Measurements from ENCODE around the gene RPL38. TPM values are rescaled to one million over a fixed set of nuclear protein-coding genes. Genes with fewer than 3 reads are reported as not detected.

Gene RPL38
- 1,000 to 10,000 TPM; 1,086 to 1,262 (median 1,199) TPM for polyA plus RNA-seq (ENCODE audit: insufficient read length in 4 of 4)

DNA sequence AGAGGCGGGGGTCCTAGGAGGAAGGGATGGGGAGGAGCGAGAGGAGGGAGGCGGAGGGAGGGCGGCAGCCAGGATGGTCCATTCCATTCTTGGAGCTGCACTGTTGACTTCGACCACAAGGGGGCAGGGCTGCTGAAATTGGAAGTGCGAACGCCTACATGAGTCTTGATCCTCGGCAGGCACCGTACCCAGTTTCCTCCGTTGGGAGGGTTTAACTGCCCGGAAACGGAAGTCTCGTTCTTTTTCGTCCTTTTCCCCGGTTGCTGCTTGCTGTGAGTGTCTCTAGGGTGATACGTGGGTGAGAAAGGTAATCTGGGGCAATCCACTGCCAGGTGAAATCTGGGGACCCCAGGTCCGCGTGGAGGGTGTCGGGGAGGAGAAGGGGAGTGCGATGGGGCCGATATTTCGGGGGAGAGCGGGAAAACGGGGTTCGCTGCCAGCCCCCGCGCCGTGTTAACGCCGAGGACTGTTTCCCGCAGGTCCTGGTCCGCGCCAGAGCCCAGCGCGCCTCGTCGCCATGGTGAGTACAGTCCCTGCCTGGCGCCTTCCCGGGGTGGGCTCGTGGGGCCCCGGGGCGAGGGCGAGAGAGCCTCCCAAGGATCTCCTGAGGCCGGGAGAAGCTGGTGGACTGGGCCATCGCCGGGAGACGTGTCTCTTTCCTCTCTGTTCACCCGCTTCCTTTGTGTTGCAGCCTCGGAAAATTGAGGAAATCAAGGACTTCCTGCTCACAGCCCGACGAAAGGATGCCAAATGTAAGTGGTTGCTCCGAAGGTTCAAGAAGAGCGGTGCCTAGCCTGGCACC lies at the start of gene RPL38:
TSS of gene RPL38 (plus strand) at position 240 of the 802 bp plus-strand sequence. CDS start at position 518, 278 bp downstream.
- DNase-seq (ENCODE audit: low read depth in 4 of 4, low spot score in 3 of 4): peak; percentile 95 to 97 (median 96)

DNA sequence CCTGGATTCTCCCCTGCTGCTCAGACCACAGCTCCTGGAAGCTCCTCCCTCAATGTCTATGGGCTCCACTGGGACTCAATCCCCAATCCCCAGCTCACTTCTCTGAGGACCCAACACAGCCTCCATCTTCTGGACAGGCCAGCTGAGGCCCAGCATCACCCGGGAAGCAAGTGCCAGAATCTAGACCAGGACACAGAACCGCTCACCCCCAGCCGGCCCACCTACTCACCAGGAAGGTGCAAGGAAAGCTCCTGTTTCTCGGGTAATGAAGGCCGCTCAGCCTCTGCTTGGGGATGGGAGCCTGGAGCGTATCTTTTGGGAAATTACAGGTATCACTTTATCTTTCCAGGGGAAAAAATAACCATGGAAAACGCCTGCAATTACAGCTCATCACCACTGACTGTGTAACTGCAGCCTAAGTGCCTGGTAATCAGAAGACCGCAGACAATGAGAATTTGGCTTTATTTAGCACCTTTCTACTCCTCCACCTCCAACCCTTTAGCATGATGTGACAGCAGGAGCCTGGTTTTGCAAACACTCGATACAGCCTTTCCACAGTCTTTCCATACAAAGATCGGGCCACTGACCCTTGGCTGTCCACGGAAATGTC lies 49.6 kb upstream of the RPL38 start:
- no peak for DNase-seq (ENCODE audit: low read depth in 4 of 4, low spot score in 3 of 4)

DNA sequence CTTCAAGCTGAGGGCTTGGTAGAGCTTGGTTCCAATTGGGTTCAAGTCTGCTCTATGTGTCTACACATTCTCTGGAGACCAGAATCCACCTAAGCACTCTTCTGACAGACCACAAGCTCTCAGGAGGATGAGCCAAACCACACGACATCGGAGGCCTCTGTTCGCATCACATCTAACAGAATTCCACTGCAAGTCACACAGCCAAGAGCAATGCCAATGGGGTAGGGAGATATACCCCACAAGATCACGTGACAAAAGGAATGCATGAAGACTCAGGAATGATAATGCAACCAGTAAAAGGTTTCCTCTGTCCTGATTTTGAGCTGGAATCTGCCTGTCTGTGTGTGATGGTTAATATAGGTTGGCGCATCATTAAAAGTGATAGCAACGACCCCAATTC lies 46.6 kb upstream of the RPL38 start:
- no peak for DNase-seq (ENCODE audit: low read depth in 4 of 4, low spot score in 3 of 4)

DNA sequence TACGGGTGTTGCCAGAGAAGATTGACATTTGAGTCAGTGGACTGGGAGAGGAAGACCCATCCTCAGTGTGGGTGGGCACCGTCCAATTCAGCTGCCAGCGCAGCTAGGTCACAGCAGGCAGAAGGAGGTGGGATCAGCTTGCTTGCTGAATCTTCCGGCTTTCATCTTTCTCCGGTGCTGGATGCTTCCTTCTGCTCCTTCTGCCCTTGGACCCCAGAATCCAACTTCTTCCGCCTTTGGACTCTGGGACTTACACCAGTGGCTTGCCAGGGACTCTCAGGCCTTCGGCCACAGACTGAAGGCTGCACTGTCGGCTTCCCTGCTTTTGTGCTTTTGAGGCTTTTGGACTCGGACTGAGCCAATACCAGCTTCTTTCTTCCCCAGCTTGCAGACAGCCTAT lies 46.1 kb upstream of the RPL38 start:
- DNase-seq (ENCODE audit: low read depth in 4 of 4, low spot score in 3 of 4): no peak

DNA sequence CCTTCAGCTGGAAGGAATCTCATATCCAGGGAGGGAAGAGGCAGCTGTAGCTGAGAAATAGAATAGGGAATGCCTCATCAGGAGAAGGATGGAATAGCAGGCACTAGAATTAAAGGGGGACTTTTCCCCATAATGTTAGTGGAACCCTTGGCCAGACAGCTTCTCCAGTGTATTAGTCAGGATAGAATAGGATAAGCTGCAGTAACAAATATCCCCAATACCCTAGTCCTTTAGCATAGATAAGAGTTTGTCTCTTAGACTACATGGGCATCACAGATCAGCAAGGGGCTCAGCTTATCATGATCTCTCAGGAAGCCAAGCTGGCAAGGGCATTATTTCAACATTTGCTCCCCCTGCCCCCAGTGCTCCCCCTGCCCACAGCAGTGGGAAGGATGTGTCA lies 44.7 kb upstream of the RPL38 start:
- DNase-seq (ENCODE audit: low read depth in 4 of 4, low spot score in 3 of 4): no peak

DNA sequence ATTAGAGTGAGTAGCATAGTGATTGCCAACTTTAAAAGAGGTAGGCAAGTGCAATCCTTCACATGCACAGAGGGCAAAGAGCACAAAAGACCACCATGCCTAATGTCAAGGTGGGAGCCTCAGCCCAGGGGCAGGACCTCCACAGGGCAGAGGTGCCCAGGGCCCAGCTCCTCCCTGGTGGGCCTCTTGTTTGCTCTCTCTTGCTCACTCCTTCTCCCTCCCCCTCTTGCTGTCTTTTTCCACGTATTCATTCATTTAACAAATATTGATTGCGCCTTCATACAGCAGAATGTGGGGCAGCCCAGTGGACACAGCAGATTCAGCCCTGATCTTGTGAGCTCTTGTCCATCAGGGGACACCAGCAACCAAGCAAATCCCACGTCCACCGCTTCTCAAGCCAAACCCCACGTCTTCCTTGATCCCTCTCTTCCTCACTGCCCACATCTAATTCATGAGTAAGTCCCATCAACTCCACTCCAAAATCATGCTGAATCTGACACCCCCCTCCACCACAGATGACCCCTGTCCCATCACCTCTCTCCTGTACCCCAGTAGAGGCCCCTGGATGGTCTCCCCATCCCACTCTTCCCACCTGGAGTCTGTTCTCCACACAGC lies 44.1 kb upstream of the RPL38 start:
- DNase-seq (ENCODE audit: low read depth in 4 of 4, low spot score in 3 of 4): no peak

DNA sequence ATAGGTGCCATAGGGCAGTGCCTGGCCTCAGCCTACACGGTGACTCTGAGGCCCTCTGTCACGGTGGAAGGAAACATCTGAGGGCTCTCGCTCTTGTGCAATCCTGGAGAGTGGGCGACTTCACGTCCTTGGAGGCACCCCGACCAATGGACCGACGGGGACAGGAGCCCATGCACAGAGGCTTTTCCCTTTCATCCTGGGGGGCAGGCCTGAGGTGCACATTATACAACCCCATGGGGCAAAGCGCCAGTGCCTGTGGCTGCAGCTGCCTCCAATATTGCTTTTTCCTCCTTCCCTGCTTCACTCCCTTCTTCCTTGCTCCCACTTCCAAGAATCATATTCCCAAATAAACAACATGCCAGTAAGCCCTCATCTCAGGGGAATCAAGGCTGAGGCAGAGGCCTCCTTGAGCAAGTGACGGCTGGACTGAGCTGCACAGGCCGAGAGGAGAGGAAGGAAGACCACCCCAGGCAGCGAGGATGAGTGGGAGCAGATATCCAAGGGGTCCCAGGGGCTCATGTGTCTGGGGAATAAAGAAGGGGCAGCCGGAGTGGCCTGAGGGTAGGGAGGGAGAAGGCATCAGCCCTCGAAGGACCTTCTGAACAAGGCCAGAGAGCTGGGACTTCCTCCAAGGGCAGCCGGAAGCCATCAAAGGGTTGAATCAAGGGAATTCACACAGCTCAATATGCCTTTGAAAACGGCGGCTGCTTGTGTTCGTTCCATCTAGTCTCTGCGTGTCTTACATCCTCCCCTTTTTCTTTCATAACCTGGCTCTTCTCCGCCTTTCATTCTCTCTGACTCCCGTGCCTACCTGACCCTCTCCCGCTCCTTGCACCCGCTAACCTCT lies 42.6 kb upstream of the RPL38 start:
- DNase-seq (ENCODE audit: low read depth in 4 of 4, low spot score in 3 of 4): no peak

DNA sequence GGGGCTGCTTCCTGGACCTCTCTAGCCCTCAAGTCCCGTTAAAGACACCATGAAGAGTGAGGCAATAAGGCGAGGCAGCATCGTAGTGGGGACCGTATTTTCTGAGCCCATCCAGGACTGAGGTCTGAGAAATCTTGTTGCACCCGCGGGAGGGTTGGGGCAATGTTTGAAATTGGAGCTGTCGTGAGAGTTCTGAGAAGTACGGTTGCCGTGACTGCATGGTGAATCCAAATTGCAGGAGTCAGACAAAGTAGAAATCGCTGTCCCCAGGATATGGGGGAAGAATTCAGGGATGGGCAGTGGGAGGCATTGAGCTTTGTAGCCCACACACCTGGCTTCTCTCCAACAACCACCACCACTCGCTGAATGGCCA lies 42.0 kb upstream of the RPL38 start:
- DNase-seq (ENCODE audit: low read depth in 4 of 4, low spot score in 3 of 4): no peak

DNA sequence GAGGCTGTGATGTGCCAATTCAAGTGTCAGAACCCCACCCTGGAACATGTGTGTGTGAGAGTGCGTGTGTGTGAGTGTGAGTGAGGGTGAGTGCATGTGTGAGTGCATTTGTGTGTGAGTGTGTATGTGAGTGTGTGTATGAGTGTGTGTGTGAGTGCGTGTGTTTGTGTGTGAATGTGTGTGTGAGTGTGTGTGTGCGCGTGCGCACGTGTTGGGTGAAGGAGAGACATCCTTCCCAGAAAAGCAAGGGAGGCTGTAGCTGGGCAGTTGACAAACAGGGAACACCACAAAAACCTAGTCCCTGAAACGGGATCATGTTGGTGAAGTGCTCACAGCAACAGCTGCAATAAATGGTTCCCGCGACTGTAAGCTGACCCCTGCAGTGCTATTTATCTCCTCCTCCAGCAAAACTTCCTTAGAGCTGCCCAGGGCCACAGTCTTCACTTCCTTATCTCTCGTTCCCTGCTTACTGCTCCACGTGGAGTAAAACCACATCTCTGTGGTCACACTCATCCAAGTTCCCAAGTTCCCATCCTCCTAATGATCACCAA lies 40.1 kb upstream of the RPL38 start:
- no peak for DNase-seq (ENCODE audit: low read depth in 4 of 4, low spot score in 3 of 4)

DNA sequence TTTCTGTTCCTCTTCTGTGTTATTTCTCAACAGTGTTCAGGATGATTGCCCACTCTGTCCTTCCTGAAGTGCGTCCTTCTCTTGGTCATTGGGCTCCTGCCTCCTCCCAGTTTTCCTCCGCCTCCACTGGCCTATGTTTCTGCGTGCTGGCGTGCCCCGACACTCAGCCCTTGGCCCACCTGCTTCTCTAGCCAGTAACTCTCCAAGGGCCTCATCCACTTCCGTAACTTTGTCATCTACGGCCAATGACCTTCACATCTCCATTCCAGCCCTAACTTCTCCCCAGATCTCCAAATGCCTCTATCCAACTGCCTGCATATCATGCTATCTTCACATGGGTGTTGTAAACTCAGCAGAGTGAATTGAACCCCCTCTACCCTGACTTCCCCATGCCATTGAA lies 39.6 kb upstream of the RPL38 start:
- DNase-seq (ENCODE audit: low read depth in 4 of 4, low spot score in 3 of 4): no peak

DNA sequence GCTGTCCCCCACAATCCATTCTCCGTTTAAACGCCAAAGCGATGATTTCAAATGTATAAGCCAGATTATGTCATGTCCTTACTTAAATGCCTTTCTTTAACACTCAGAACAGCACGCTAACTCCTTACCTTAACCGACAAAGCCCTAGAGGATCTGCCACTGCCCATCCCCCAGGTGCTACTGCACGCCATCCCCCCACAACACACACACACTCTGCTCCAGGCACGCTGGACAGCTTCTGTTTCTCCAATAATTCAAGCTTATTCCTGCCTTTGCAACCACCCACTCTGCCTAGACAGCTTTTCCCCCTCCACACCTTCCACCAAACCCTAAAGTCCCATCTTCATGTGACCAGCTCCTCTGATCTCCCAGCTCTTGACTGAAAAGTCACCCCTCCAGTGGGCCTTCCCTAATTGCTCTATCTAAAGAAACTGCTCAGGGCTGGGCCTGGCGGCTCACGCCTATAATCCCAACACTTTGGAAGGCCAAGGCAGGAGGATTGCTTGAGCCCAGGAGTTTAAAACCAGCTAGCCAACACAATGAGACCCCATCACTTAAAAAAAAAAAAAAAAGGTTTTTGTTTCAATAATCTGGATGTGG lies 38.9 kb upstream of the RPL38 start:
- DNase-seq (ENCODE audit: low read depth in 4 of 4, low spot score in 3 of 4): no peak

DNA sequence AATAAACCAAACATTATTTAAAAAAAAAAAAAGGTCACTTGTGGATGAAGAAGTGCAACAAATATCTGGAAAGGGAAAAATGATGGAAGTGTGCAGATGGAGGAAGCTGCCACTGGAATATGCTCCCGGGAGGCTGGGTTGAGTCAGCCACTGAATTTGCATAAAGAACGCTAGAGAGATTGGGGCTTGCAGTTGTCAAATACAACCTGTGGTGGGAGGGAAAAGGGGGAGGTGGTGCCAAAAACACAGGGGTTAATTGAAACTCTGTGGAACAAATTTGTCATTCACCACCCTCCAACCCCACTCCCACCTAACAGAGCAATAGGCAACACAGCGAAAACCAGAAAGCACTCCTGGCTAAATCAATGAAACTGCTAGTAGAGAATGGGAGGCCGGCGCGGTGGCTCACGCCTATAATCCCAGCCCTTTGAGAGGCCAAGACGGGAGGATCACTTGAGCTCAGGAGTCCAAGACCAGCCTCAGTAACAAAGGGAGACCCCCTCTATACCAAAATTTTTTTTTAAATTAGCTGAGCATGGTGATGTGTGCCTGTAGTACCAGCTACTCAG lies 37.6 kb upstream of the RPL38 start:
- no peak for DNase-seq (ENCODE audit: low read depth in 4 of 4, low spot score in 3 of 4)

DNA sequence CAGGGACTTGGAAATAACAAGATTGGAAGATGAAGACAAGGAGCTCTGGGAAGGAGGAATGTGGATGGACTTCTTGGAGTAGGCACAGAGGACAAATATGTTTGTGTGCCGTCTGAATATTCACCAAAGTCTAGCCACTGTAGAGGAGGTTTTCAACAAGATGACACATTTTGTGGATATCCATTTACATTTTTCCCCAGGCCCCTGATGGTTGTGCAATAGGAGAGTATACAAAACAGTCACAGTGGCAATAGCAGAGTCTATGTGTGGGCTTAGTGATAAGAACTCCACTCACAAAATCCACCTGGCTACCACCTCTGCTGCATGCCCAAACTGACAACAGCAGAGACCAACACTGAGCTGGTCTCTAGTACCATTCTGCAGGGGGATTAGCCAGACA lies 32.6 kb upstream of the RPL38 start:
- DNase-seq (ENCODE audit: low read depth in 4 of 4, low spot score in 3 of 4): no peak

DNA sequence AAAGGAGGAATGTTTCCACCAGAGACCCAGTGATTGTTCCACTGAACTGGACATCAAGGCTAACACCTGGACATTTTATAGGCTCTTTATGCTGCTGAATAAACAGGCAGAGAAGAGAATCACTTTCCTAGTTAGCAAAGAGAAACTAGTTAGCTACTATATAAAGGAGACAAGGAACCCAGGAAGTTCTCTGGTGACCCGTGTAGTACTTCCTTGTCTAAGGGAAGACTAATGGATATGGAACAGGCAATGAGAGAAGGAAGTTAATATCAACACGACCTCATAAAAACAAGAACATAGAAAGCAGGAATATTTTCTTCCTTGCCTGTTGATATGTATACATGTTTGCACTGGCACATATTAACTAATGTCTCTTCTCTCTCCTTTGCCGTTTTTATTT lies 30.8 kb upstream of the RPL38 start:
- DNase-seq (ENCODE audit: low read depth in 4 of 4, low spot score in 3 of 4): no peak

DNA sequence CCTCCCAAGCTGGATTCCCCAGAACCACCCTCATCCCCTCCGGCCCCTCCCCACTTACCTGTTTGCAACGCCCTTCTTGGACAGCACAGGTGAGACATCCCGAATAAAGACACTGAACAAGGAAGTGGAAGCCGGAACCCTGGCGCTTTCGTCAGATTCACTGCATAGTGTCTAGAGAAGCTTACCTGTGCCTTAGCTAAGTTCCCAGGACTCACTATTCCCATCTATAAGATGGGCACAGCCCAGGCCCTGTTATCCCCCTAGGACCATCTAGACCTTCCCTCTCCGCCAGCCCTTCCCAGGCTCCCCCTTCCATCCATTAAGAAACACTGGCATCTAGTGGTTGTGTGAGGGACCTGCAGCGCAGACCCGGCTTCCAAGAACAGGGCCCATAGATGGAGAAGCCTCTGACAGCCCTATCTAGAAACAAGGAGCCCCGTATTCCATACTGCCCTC lies 26.9 kb upstream of the RPL38 start:
- DNase-seq (ENCODE audit: low read depth in 4 of 4, low spot score in 3 of 4): peak in 2 of 4 donors; percentile 56 to 59

DNA sequence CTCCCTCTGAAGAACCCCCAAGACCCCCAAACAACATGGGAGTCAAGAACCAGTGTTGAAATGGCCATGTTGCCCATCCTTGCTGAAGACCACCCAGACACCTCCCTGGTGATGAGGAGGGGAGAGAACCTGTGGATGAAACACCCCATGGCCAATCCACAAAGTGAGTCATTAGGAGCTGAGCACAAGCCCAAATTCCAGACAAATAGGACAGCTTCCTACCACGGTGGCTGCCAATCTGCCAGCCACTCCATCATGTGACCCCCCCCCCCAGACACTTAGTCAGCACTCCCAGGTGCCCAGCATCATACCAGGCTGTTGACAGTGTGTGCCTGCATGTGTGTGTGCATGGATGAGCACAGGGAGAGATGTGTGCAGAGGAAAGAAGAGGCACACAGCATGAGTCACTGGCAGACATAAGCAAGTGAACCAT lies 26.4 kb upstream of the RPL38 start:
- DNase-seq (ENCODE audit: low read depth in 4 of 4, low spot score in 3 of 4): no peak

DNA sequence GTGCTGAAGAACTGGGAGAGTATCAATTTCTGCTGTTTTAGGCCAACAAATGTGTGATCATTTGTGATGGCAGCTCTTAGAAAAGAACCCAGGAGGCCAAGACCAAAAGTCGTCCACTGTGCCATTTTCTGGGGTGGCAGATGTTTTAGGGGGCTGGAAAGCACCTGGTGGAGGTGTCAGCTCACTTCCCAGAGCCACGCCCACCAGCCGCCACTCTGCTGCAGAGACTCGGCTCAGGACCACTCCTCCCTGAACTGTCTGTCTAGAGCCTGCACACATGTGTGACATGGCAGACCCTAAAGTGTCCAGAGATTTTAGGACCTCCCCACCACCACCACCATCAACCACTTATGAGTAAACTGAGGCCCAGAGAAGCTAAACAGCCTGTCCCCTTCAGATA lies 23.9 kb upstream of the RPL38 start:
- DNase-seq (ENCODE audit: low read depth in 4 of 4, low spot score in 3 of 4): no peak

DNA sequence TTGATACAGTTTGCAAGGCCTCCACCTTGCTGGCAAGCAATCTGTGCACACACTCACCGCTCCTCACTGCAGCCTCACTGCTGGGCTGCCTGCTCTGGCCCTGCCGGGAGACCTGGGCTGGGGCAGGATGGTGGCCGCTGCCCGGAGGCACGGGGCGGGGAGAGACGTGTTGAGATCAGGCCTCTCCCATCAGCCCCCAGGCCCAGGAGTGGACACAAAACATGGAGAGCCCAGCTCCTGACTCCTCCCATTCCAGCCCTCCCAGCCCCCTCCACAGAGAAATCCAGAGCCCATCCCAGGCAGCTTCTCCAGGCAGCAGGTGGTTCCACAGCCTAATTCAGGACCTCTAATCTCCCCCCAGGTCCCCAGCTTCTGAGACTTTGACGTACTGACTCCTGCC lies 23.1 kb upstream of the RPL38 start:
- DNase-seq (ENCODE audit: low read depth in 4 of 4, low spot score in 3 of 4): no peak

DNA sequence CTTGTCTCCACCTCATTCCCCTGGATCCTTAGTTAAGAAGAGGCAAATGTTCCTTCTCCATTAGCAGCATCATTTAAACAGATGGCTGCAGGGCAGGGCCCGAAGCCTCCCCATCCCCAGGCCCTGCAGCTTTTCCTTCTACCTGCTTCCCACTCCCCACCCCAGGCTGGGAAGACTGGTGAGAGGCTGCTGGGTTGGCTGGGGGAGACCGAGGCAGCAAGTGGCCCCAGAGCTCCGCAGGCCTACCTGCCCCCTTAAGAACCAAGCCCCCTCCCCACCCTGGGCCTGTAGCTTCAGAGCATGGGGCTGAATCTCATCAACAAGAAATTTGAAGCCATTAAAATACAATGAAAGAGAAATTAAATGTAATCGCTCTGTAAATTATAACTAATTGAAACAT lies 22.1 kb upstream of the RPL38 start:
- DNase-seq (ENCODE audit: low read depth in 4 of 4, low spot score in 3 of 4): no peak
